B cell (primary cell): ENCODE results near the gene PTPRN. TPM values are rescaled to one million over a fixed set of nuclear protein-coding genes. Genes with fewer than 3 reads are reported as not detected.

Source experiments
- ATAC-seq: fragments of 200-7000 bp; cut with Tn5 transposase; one replicate; pipeline ENCODE4 v1.10.0; 2021; ENCODE audit warnings: low read depth, mild to moderate bottlenecking, moderate number of reproducible peaks, moderate library complexity
- CTCF ChIA-PET: fragments of 350-600 bp; sonication (Branson Sonifier 250); formaldehyde crosslinking; loops from one replicate; lab custom pipeline; 2021; ENCODE audit warnings: antibody characterized with exemption, inconsistent platforms; lab: Charles Lee
- POLR2A ChIA-PET: fragments of 350-600 bp; sonication (Branson Sonifier 250); formaldehyde crosslinking; loops from one replicate; lab custom pipeline; 2021; ENCODE audit warnings: antibody characterized with exemption; lab: Charles Lee
- DNase-seq: peaks from one replicate; pipeline ENCODE4 v3.0.0; 2013
- H2AFZ ChIP-seq: 2 replicates; pipeline ENCODE4 v1.6.1; 2012; ENCODE audit warnings: mild to moderate bottlenecking, low read depth, low read length; ENCODE audit not compliant: insufficient read depth, poor library complexity, severe bottlenecking
- H3K27ac ChIP-seq, 2 donors: 1 replicate in 1 of 2; 2 replicates in 1 of 2; pipeline ENCODE4 v1.5.1; 2012 to 2013; ENCODE audit warnings: low read length in 2 of 2, mild to moderate bottlenecking in 2 of 2, moderate library complexity in 1 of 2
- H3K27me3 ChIP-seq, 4 experiments: fragments of 200-600 bp in 1 of 4; sonication (generic) in 1 of 4; replicated peaks in 1 of 4; 1 replicate in 2 of 4; 2 replicates in 2 of 4; pipeline versions ENCODE4 v1.6.1 to v1.7.0; 2013 to 2016; ENCODE audit warnings: low read length in 3 of 4, mild to moderate bottlenecking in 2 of 4, mixed read lengths in 1 of 4, moderate library complexity in 1 of 4; ENCODE audit not compliant: insufficient read depth in 4 of 4, control insufficient read depth in 3 of 4; ENCODE audit errors: control extremely low read depth in 1 of 4
- H3K36me3 ChIP-seq, 2 experiments: replicated peaks in 1 of 2; 1 replicate in 1 of 2; 2 replicates in 1 of 2; pipeline versions ENCODE4 v1.6.1 to v1.7.1; 2013; ENCODE audit warnings: low read length in 1 of 2; ENCODE audit not compliant: insufficient read depth in 2 of 2, control insufficient read depth in 1 of 2; ENCODE audit errors: control extremely low read depth in 1 of 2, extremely low read depth in 1 of 2
- H3K4me1 ChIP-seq, 2 donors: fragments of 200-600 bp in 1 of 2; sonication (generic) in 1 of 2; 1 replicate in 1 of 2; 2 replicates in 1 of 2; pipeline versions ENCODE4 v1.5.1 to v1.6.1; 2013 to 2017; ENCODE audit warnings: low read length in 2 of 2; ENCODE audit not compliant: control insufficient read depth in 2 of 2, insufficient read depth in 2 of 2
- H3K4me2 ChIP-seq: replicated peaks from 2 replicates; pipeline ENCODE3; 2012; ENCODE audit warnings: mild to moderate bottlenecking, low read depth, low read length; ENCODE audit not compliant: poor library complexity, severe bottlenecking
- H3K4me3 ChIP-seq, 5 experiments: fragments of 200-600 bp in 1 of 5; sonication (generic) in 1 of 5; 1 replicate in 3 of 5; 2 replicates in 2 of 5; pipeline versions ENCODE4 v1.5.1 to v1.7.0; 2011 to 2016; ENCODE audit warnings: low read length in 4 of 5, mild to moderate bottlenecking in 4 of 5, low read depth in 2 of 5, control low read depth in 1 of 5, moderate library complexity in 1 of 5; ENCODE audit not compliant: insufficient read depth in 1 of 5; ENCODE audit errors: control extremely low read depth in 1 of 5, extremely low read depth in 1 of 5
- H3K79me2 ChIP-seq: fragments of 200-600 bp; sonication (generic); one replicate; pipeline ENCODE4 v1.6.0; 2016; ENCODE audit warnings: low read length; ENCODE audit not compliant: control insufficient read depth, insufficient read depth
- H3K9ac ChIP-seq: fragments of 200-600 bp; sonication (generic); 2 replicates; pipeline ENCODE4 v1.6.1; 2017; ENCODE audit warnings: mild to moderate bottlenecking, low read length, moderate library complexity
- H3K9me3 ChIP-seq, 3 donors: one replicate each; pipeline versions ENCODE4 v1.6.1 to v1.7.1; 2013; ENCODE audit warnings: low read length in 2 of 3; ENCODE audit not compliant: control insufficient read depth in 2 of 3, insufficient read depth in 1 of 3; ENCODE audit errors: control extremely low read depth in 1 of 3
- H4K20me1 ChIP-seq: 2 replicates; pipeline ENCODE4 v1.6.0; 2012; ENCODE audit warnings: mild to moderate bottlenecking, low read length; ENCODE audit not compliant: insufficient read depth, control insufficient read depth, poor library complexity, severe bottlenecking
- H3K27ac Mint-ChIP-seq: one replicate; pipeline ENCODE4 v1.8.0; 2021; ENCODE audit warnings: mixed read lengths
- H3K27me3 Mint-ChIP-seq: one replicate; pipeline ENCODE4 v1.8.0; 2021; ENCODE audit warnings: mixed read lengths
- H3K4me1 Mint-ChIP-seq: one replicate; pipeline ENCODE4 v1.8.0; 2021; ENCODE audit warnings: mixed read lengths
- H3K4me3 Mint-ChIP-seq: one replicate; pipeline ENCODE4 v1.8.0; 2021; ENCODE audit warnings: mixed read lengths
- H3K9me3 Mint-ChIP-seq: one replicate; pipeline ENCODE4 v1.8.0; 2022; ENCODE audit warnings: mixed read lengths; ENCODE audit not compliant: insufficient read depth
- CTCF ChIP-seq: fragments of 200-600 bp; IDR thresholded peaks from one replicate; pipeline ENCODE4 v1.8.0; 2022; ENCODE audit warnings: antibody characterized with exemption, mild to moderate bottlenecking
- EZH2 ChIP-seq: IDR thresholded peaks from 2 replicates; pipeline ENCODE4 v1.6.1; 2012; ENCODE audit warnings: borderline replicate concordance, low read depth, mild to moderate bottlenecking, moderate library complexity, low read length; ENCODE audit not compliant: insufficient read depth, poor library complexity, severe bottlenecking
- WGBS: methylation state at CpG from one replicate; pipeline ENCODE4 v1.1.5; 2013; ENCODE audit warnings: missing lambda C conversion rate; ENCODE audit not compliant: insufficient coverage; 5-methylcytosine and 5-hydroxymethylcytosine counted together
- intact Hi-C: fragments of 100-400 bp; cut with micrococcal nuclease; formaldehyde crosslinking; loops from one replicate; pipeline ENCODE4 v1.10.0; 2022
- polyA plus RNA-seq: library from polyadenylated mRNA; depleted of rRNA; stranded (reverse); fragments of >200 nt; gene quantifications from 2 replicates; pipeline ENCODE4 v1.2.3, GENCODE V29; 2012
- total RNA-seq, 2 donors: library from RNA; stranded (reverse); fragments of 120-200 nt in 1 of 2; gene quantifications; 1 replicate in 1 of 2; 2 replicates in 1 of 2; pipeline versions ENCODE4 v1.2.3 to v1.2.4, GENCODE V29; 2013 to 2022

The PTPRN gene
- total and polyA plus RNA-seq, 2 donors (not counting 1 experiment from before 2014, with no cell fraction given), result 0.04 TPM; not detected in 1

GRCh38 chr2:219272995-219273394, 36.2 kb downstream of the PTPRN start:
- peaks cover 44% of the 10 kb centered on the region for H3K79me2 ChIP-seq
- H3K9me3 ChIP-seq, result no peaks in the 10 kb centered on the region
- Mint-ChIP-seq H3K27ac (no peak overlapping the region), H3K27me3 (no peaks in the 10 kb centered on the region), H3K4me3 (no peak overlapping the region), H3K9me3 (no peaks in the 10 kb centered on the region), H3K4me1 (peaks cover 24% of the 10 kb centered on the region)
- H2AFZ ChIP-seq, result no peak overlapping the region
- H3K4me3 ChIP-seq, result no peak overlapping the region
- no peaks in the 10 kb centered on the region for H3K27me3 ChIP-seq
- ATAC-seq (no peak), DNase-seq (no peak)
- peaks cover 8 to 17% of the 10 kb centered on the region in 2 donors for H3K4me1 ChIP-seq
- no peaks in the 10 kb centered on the region for H3K36me3 ChIP-seq
- H4K20me1 ChIP-seq, result no peaks in the 10 kb centered on the region
- intact Hi-C loops, result loop anchor here (10.0 kb wide), 1 partner anchor 322 kb away; the partner anchor contains the start of gene STK11IP
- no peak overlapping the region for H3K9ac ChIP-seq
- no peak overlapping the region for H3K4me2 ChIP-seq
- CTCF ChIA-PET, result interaction anchor here (0.9 to 15.8 kb wide), 2 partner anchors 9 to 20 kb away, joined by 3 to 239 read pairs; no protein-coding TSS in a partner anchor
- H3K27ac ChIP-seq, result no peak overlapping the region
- TF ChIP-seq CTCF (no peak), EZH2 (no peak)
- POLR2A ChIA-PET, result interaction anchor here (0.7 to 1.0 kb wide), 2 partner anchors 16 to 18 kb away, joined by 3 to 7 read pairs; no protein-coding TSS in a partner anchor
- 78% methylated on average over 1 of the region's 2 CpGs for WGBS

- H3K9me3 ChIP-seq, result no peaks in the 10 kb centered on the region
- H2AFZ ChIP-seq, result no peak overlapping the region
- peaks cover 18% of the 10 kb centered on the region for H3K4me1 Mint-ChIP-seq
- no peaks in the 10 kb centered on the region for H4K20me1 ChIP-seq
- no peaks in the 10 kb centered on the region for H3K27me3 Mint-ChIP-seq
- H3K9me3 Mint-ChIP-seq, result no peaks in the 10 kb centered on the region
- no peak overlapping the region for H3K27ac Mint-ChIP-seq
- peaks cover 41% of the 10 kb centered on the region for H3K79me2 ChIP-seq
- CTCF ChIA-PET, result interaction anchor here (0.9 to 15.8 kb wide), 2 partner anchors 9 to 21 kb away, joined by 3 to 239 read pairs; no protein-coding TSS in a partner anchor
- no peak overlapping the region for H3K4me2 ChIP-seq
- POLR2A ChIA-PET, result interaction anchor here (0.7 to 1.0 kb wide), 2 partner anchors 15 to 17 kb away, joined by 3 to 7 read pairs; no protein-coding TSS in a partner anchor
- intact Hi-C loops, result loop anchor here (10.0 kb wide), 1 partner anchor 322 kb away; the partner anchor contains the start of gene STK11IP
- H3K9ac ChIP-seq, result no peak overlapping the region
- peaks cover 4 to 11% of the 10 kb centered on the region in 2 donors for H3K4me1 ChIP-seq
- no peak overlapping the region for H3K4me3 Mint-ChIP-seq
- no peak overlapping the region for H3K27ac ChIP-seq
- no peaks in the 10 kb centered on the region for H3K36me3 ChIP-seq
- WGBS, result 83% methylated on average over 2 of the region's 4 CpGs
- TF ChIP-seq CTCF, result no peak
- TF ChIP-seq EZH2, result no peak
- no peak for ATAC-seq
- H3K4me3 ChIP-seq, result no peak overlapping the region
- H3K27me3 ChIP-seq, result no peaks in the 10 kb centered on the region
- no peak for DNase-seq
These were observed 36.8 kb downstream of the PTPRN start for GRCh38 chr2:219272356-219272755.
